Endothelial cell of umbilical vein (primary cell): ENCODE data around the gene DAPL1. TPM values are rescaled to one million over a fixed set of nuclear protein-coding genes. Genes with fewer than 3 reads are reported as not detected.

Experiments
- BruUV-seq: library from RNA; stranded (reverse); fragments of 400-500 nt; replicated peaks from 2 replicates; lab custom pipeline; 2021; lab: Mats Ljungman, UMichigan
- CTCF ChIA-PET: fragments of 300-600, 350-600 bp; sonication (Branson Sonifier 250); formaldehyde crosslinking; loops from one replicate; lab custom pipeline; 2021; ENCODE audit warnings: antibody characterized with exemption, inconsistent platforms; lab: Charles Lee
- POLR2A ChIA-PET: fragments of 300-600, 350-600 bp; sonication (Branson Sonifier 250); formaldehyde crosslinking; loops from one replicate; lab custom pipeline; 2021; ENCODE audit warnings: antibody characterized with exemption, inconsistent platforms; lab: Charles Lee
- DNase-seq: peaks from one replicate; pipeline ENCODE4 v3.0.0-alpha.2; 2011; ENCODE audit warnings: low read depth, low spot score
- FAIRE-seq: peaks from 2 replicates; lab custom pipeline; 2011; peaks lifted over from hg19 to GRCh38; lab: Jason Lieb, UNC
- H2AFZ ChIP-seq: 2 replicates; pipeline ENCODE4 v1.6.0; 2012; ENCODE audit warnings: low read depth, low read length, control low read depth, inconsistent platforms
- H3K27ac ChIP-seq: 2 replicates; pipeline ENCODE4 v1.5.1; 2011; ENCODE audit warnings: low read depth, mild to moderate bottlenecking, control low read depth, low read length, moderate library complexity; ENCODE audit not compliant: insufficient read depth
- H3K27me3 ChIP-seq, 2 experiments: 2 replicates each; pipeline versions ENCODE4 v1.6.0 to v1.6.1; 2011; ENCODE audit warnings: low read length in 2 of 2, mixed read lengths in 1 of 2; ENCODE audit not compliant: control insufficient read depth in 2 of 2, insufficient read depth in 2 of 2
- H3K36me3 ChIP-seq, 2 experiments: 2 replicates in 1 of 2; 3 replicates in 1 of 2; pipeline ENCODE4 v1.5.1; 2011; ENCODE audit warnings: low read length in 2 of 2, mild to moderate bottlenecking in 1 of 2, moderate library complexity in 1 of 2; ENCODE audit not compliant: control insufficient read depth in 2 of 2, insufficient read depth in 2 of 2; ENCODE audit errors: extremely low read depth in 1 of 2
- H3K4me1 ChIP-seq: 3 replicates; pipeline ENCODE4 v1.5.1; 2011; ENCODE audit warnings: mild to moderate bottlenecking, low read length; ENCODE audit not compliant: control insufficient read depth, insufficient read depth; ENCODE audit errors: extremely low read depth
- H3K4me2 ChIP-seq: 2 replicates; pipeline ENCODE4 v1.6.1; 2011; ENCODE audit warnings: low read length, control low read depth, mixed read lengths; ENCODE audit not compliant: insufficient read depth
- H3K4me3 ChIP-seq, 3 experiments: fragments of 200-600 bp in 1 of 3; sonication (generic), shearing (Covaris generic) in 1 of 3; replicated peaks in 1 of 3; 2 replicates each; pipeline ENCODE4 v1.5.1; 2011 to 2016; ENCODE audit warnings: control low read depth in 3 of 3, low read length in 3 of 3, mild to moderate bottlenecking in 2 of 3, inconsistent platforms in 1 of 3, low read depth in 1 of 3, moderate library complexity in 1 of 3; ENCODE audit not compliant: insufficient read depth in 1 of 3
- H3K79me2 ChIP-seq: 2 replicates; pipeline ENCODE4 v1.6.0; 2012; ENCODE audit warnings: low read length, inconsistent platforms; ENCODE audit not compliant: control insufficient read depth, insufficient read depth
- H3K9ac ChIP-seq: replicated peaks from 2 replicates; pipeline ENCODE3; 2011; ENCODE audit warnings: low read length, control low read depth; ENCODE audit not compliant: insufficient read depth; ENCODE audit errors: extremely low read depth
- H3K9me1 ChIP-seq: replicated peaks from 3 replicates; pipeline ENCODE4 v1.6.0; 2011; ENCODE audit warnings: mild to moderate bottlenecking, low read length; ENCODE audit not compliant: control insufficient read depth, insufficient read depth; ENCODE audit errors: extremely low read depth
- H3K9me3 ChIP-seq: replicated peaks from 2 replicates; pipeline ENCODE4 v1.5.1; 2012; ENCODE audit warnings: low read length, inconsistent platforms; ENCODE audit not compliant: control insufficient read depth, insufficient read depth
- H4K20me1 ChIP-seq: replicated peaks from 2 replicates; pipeline ENCODE3; 2011; ENCODE audit warnings: mild to moderate bottlenecking, low read length; ENCODE audit not compliant: control insufficient read depth, insufficient read depth; ENCODE audit errors: extremely low read depth
- EZH2 ChIP-seq: IDR thresholded peaks from 2 replicates; pipeline ENCODE4 v1.6.1; 2012; ENCODE audit warnings: borderline replicate concordance, low read depth, mild to moderate bottlenecking, moderate library complexity, low read length, inconsistent platforms; ENCODE audit not compliant: severe bottlenecking
- FOS ChIP-seq: IDR thresholded peaks from 2 replicates; pipeline ENCODE4 v1.6.1; 2011; ENCODE audit warnings: mild to moderate bottlenecking, low read length, moderate library complexity, borderline replicate concordance; ENCODE audit not compliant: insufficient read depth
- GATA2 ChIP-seq: IDR thresholded peaks from 2 replicates; pipeline ENCODE4 v1.7.0; 2011; ENCODE audit warnings: low read depth, mild to moderate bottlenecking, moderate library complexity, mixed read lengths, low read length; ENCODE audit not compliant: insufficient read length, insufficient read depth
- JUN ChIP-seq: IDR thresholded peaks from 2 replicates; pipeline ENCODE4 v1.6.1; 2011; ENCODE audit warnings: borderline replicate concordance, low read depth; ENCODE audit not compliant: insufficient read length, insufficient read depth
- MYC ChIP-seq: IDR thresholded peaks from one replicate; pipeline ENCODE4 v1.6.1; 2011; ENCODE audit warnings: mild to moderate bottlenecking, low read depth, low read length
- POLR2A ChIP-seq: IDR thresholded peaks from 2 replicates; pipeline ENCODE4 v1.6.1; 2012; ENCODE audit warnings: low read depth, mild to moderate bottlenecking, control low read depth, low read length
- POLR2AphosphoS5 ChIP-seq: IDR thresholded peaks from 2 replicates; pipeline ENCODE4 v1.6.1; 2012; ENCODE audit warnings: low read depth, mild to moderate bottlenecking, control low read depth, low read length, moderate library complexity; ENCODE audit not compliant: insufficient read depth
- dilution Hi-C: fragments of 300-500 bp; cut with MboI; formaldehyde crosslinking; loops from one replicate; pipeline ENCODE4 v1.15.0; 2019; ENCODE audit warnings: low sequenced_read_pairs; ENCODE audit not compliant: extremely low pct_ligation_motif_present
- intact Hi-C: fragments of 100-400 bp; cut with micrococcal nuclease; formaldehyde crosslinking; loops from one replicate; pipeline ENCODE4 v1.10.0; 2022
- polyA plus RNA-seq, 4 experiments: library from polyadenylated mRNA; depleted of rRNA in 3 of 4; stranded (reverse) in 3 of 4; unstranded in 1 of 4; fragments of >200 nt; gene quantifications; 2 replicates each; pipeline versions ENCODE4 v1.2.1 to v1.2.3, GENCODE V29; 2011 to 2012; ENCODE audit warnings: missing spikeins in 1 of 4
- total RNA-seq: library from RNA; stranded (reverse); gene quantifications from 2 replicates; pipeline ENCODE4 v1.2.3, GENCODE V29; 2021
- TF ChIP-seq, protein P1 (sequence below): IDR thresholded peaks from 2 replicates; pipeline ENCODE4 v1.6.1; 2011; ENCODE audit not compliant: insufficient read depth, insufficient read length
- TF ChIP-seq, protein P2 (sequence below), 2 donors: IDR thresholded peaks; 1 replicate in 1 of 2; 2 replicates in 1 of 2; pipeline ENCODE4 v1.5.1; 2011; ENCODE audit warnings: low read length in 2 of 2, mild to moderate bottlenecking in 2 of 2, moderate library complexity in 2 of 2, control low read depth in 1 of 2, inconsistent platforms in 1 of 2, low read depth in 1 of 2; ENCODE audit not compliant: insufficient read depth in 1 of 2; ENCODE audit errors: extremely low read depth in 1 of 2

The DAPL1 gene
- total and polyA plus RNA-seq, 2 donors (not counting 3 experiments of a cell fraction or from before 2014, with no cell fraction given) = not detected

DNA sequence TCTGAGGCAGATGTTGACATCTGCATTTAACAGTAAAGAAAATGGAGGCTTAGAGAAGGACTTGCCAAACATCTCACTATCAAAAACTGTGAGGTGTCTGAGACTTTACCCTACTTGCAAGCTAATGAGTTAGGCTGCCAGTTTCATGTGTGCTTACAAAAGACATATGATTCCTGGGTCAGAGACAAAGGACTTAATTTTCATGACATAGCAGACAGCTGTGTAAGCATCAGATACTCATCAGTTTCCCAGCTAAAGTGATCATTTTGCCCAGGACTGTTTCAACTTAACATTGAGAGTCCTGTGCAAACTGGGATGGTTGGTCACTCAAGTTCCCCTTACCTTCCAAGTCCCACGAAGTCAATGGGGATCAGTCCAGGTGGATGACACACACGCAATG lies 18.9 kb upstream of the DAPL1 start:
- ChIA-PET CTCF (no interaction called here), POLR2A (no interaction called here)
- Histone ChIP-seq H2AFZ (no peak overlapping the region), H3K9ac (no peak overlapping the region), H3K4me3 (no peak overlapping the region), H3K27me3 (peaks cover 0 to 9% of the 10 kb centered on the region in 2 experiments), H3K27ac (no peak overlapping the region), H3K4me1 (no peaks in the 10 kb centered on the region), H3K9me3 (no peaks in the 10 kb centered on the region), H3K36me3 (no peaks in the 10 kb centered on the region), H3K79me2 (no peaks in the 10 kb centered on the region), H3K9me1 (peaks cover 4% of the 10 kb centered on the region), H4K20me1 (no peaks in the 10 kb centered on the region), H3K4me2 (no peak overlapping the region)
- dilution Hi-C loops (no loop called here), intact Hi-C loops (no loop called here)
- TF ChIP-seq POLR2AphosphoS5 (no peak), JUN (no peak), MYC (no peak), FOS (no peak), GATA2 (no peak), EZH2 (no peak), POLR2A (no peak)
- TF ChIP-seq, protein P1, sequence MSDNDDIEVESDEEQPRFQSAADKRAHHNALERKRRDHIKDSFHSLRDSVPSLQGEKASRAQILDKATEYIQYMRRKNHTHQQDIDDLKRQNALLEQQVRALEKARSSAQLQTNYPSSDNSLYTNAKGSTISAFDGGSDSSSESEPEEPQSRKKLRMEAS = no peak
- TF ChIP-seq, protein P2, sequence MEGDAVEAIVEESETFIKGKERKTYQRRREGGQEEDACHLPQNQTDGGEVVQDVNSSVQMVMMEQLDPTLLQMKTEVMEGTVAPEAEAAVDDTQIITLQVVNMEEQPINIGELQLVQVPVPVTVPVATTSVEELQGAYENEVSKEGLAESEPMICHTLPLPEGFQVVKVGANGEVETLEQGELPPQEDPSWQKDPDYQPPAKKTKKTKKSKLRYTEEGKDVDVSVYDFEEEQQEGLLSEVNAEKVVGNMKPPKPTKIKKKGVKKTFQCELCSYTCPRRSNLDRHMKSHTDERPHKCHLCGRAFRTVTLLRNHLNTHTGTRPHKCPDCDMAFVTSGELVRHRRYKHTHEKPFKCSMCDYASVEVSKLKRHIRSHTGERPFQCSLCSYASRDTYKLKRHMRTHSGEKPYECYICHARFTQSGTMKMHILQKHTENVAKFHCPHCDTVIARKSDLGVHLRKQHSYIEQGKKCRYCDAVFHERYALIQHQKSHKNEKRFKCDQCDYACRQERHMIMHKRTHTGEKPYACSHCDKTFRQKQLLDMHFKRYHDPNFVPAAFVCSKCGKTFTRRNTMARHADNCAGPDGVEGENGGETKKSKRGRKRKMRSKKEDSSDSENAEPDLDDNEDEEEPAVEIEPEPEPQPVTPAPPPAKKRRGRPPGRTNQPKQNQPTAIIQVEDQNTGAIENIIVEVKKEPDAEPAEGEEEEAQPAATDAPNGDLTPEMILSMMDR (IDR thresholded peaks at IDR 0.05; ENCODE audit: extremely low read depth in 1 of 2, insufficient read depth in 1 of 2, low read depth in 1 of 2, low read length in 2 of 2) = no peak
- BruUV-seq = no TSS peak
- no peak for DNase-seq
- no peak for FAIRE-seq
